H1 (cell line): ENCODE results near the gene YWHAG. TPM values are rescaled to one million over a fixed set of nuclear protein-coding genes. Genes with fewer than 3 reads are reported as not detected.

ENCODE experiments used
- CTCF ChIA-PET: fragments of 300-600 bp; sonication (Branson Sonifier 250); formaldehyde crosslinking; loops from one replicate; lab custom pipeline; 2021; ENCODE audit not compliant: partially characterized antibody; lab: Charles Lee
- POLR2A ChIA-PET: fragments of 300-600 bp; sonication (Branson Sonifier 250); formaldehyde crosslinking; loops from one replicate; lab custom pipeline; 2021; ENCODE audit warnings: inconsistent platforms; ENCODE audit not compliant: partially characterized antibody; lab: Charles Lee
- DNase-seq, 2 experiments: peaks; one replicate each; pipeline versions ENCODE4 v3.0.0 to v3.0.0-alpha.2; 2010 to 2022; ENCODE audit warnings: low spot score in 2 of 2, low read depth in 1 of 2, mixed read lengths in 1 of 2
- FAIRE-seq: peaks from 2 replicates; lab custom pipeline; 2011; peaks lifted over from hg19 to GRCh38; lab: Jason Lieb, UNC
- H2AFZ ChIP-seq: 2 replicates; pipeline ENCODE4 v1.8.1; 2012; ENCODE audit warnings: low read length, inconsistent platforms
- H2AK5ac ChIP-seq: 2 replicates; pipeline ENCODE4 v1.6.1; 2013; ENCODE audit warnings: low read depth, low read length
- H2BK120ac ChIP-seq: replicated peaks from 2 replicates; pipeline ENCODE3; 2013; ENCODE audit warnings: low read depth, low read length, inconsistent platforms
- H2BK12ac ChIP-seq: 2 replicates; pipeline ENCODE4 v1.6.1; 2013; ENCODE audit warnings: low read depth, low read length
- H2BK15ac ChIP-seq: 2 replicates; pipeline ENCODE4 v1.6.1; 2013; ENCODE audit warnings: low read length
- H2BK20ac ChIP-seq: 2 replicates; pipeline ENCODE4 v1.6.1; 2013; ENCODE audit warnings: low read length
- H2BK5ac ChIP-seq: 2 replicates; pipeline ENCODE4 v1.6.1; 2013; ENCODE audit warnings: low read depth, low read length
- H3K14ac ChIP-seq: 2 replicates; pipeline ENCODE4 v1.6.1; 2013; ENCODE audit warnings: inconsistent platforms; ENCODE audit not compliant: insufficient read length
- H3K18ac ChIP-seq: 2 replicates; pipeline ENCODE4 v1.6.1; 2013; ENCODE audit warnings: low read length; ENCODE audit errors: extremely low read depth
- H3K23ac ChIP-seq: 2 replicates; pipeline ENCODE4 v1.6.1; 2013; ENCODE audit warnings: inconsistent platforms; ENCODE audit not compliant: insufficient read length
- H3K23me2 ChIP-seq: 2 replicates; pipeline ENCODE4 v1.6.1; 2013; ENCODE audit warnings: low read depth, low read length
- H3K27ac ChIP-seq: 2 replicates; pipeline ENCODE4 v1.6.1; 2011; ENCODE audit warnings: low read depth, low read length, inconsistent platforms
- H3K27me3 ChIP-seq, 4 experiments: replicated peaks in 1 of 4; 1 replicate in 1 of 4; 2 replicates in 3 of 4; pipeline versions ENCODE4 v1.6.1 to v1.8.1; 2011 to 2013; ENCODE audit warnings: low read length in 3 of 4, mild to moderate bottlenecking in 3 of 4, inconsistent platforms in 2 of 4, mixed read lengths in 2 of 4, moderate library complexity in 1 of 4; ENCODE audit not compliant: control insufficient read depth in 3 of 4, insufficient read depth in 3 of 4; ENCODE audit errors: extremely low read depth in 1 of 4
- H3K36me3 ChIP-seq, 4 experiments: 2 replicates each; pipeline versions ENCODE4 v1.6.1 to v1.8.1; 2011 to 2013; ENCODE audit warnings: mild to moderate bottlenecking in 4 of 4, low read length in 3 of 4, moderate library complexity in 2 of 4, control low read depth in 1 of 4, inconsistent platforms in 1 of 4; ENCODE audit not compliant: insufficient read depth in 4 of 4, control insufficient read depth in 2 of 4
- H3K4ac ChIP-seq: replicated peaks from 2 replicates; pipeline ENCODE3; 2013; ENCODE audit warnings: low read length, low read depth, mixed read lengths, inconsistent platforms; ENCODE audit not compliant: insufficient read length
- H3K4me1 ChIP-seq, 4 experiments: replicated peaks in 1 of 4; 1 replicate in 1 of 4; 2 replicates in 3 of 4; pipeline versions ENCODE4 v1.6.1 to v1.8.1; 2011 to 2013; ENCODE audit warnings: low read length in 3 of 4, inconsistent platforms in 2 of 4, mixed read lengths in 1 of 4; ENCODE audit not compliant: insufficient read depth in 4 of 4, control insufficient read depth in 3 of 4
- H3K4me2 ChIP-seq, 2 experiments: 2 replicates each; pipeline versions ENCODE4 v1.6.1 to v1.8.1; 2011 to 2013; ENCODE audit warnings: low read depth in 2 of 2, low read length in 2 of 2, control low read depth in 1 of 2, inconsistent platforms in 1 of 2, mild to moderate bottlenecking in 1 of 2; ENCODE audit not compliant: insufficient read depth in 1 of 2
- H3K4me3 ChIP-seq, 4 experiments: fragments of 200-600, 300-600 bp in 1 of 4; sonication (generic), shearing (Covaris generic), sonication (Bioruptor Twin) in 1 of 4; 2 replicates each; pipeline versions ENCODE4 v1.5.1 to v1.8.1; 2011 to 2016; ENCODE audit warnings: low read length in 4 of 4, low read depth in 3 of 4, control low read depth in 2 of 4, inconsistent platforms in 2 of 4, mild to moderate bottlenecking in 2 of 4, mixed read lengths in 1 of 4, moderate library complexity in 1 of 4; ENCODE audit not compliant: insufficient read depth in 2 of 4; ENCODE audit errors: extremely low read depth in 1 of 4
- H3K56ac ChIP-seq: replicated peaks from 2 replicates; pipeline ENCODE3; 2013; ENCODE audit warnings: low read depth, mild to moderate bottlenecking, mixed read lengths, low read length, inconsistent platforms; ENCODE audit not compliant: insufficient read length
- H3K79me1 ChIP-seq: 2 replicates; pipeline ENCODE4 v1.6.1; 2013; ENCODE audit warnings: low read depth, low read length, control low read depth
- H3K79me2 ChIP-seq, 2 experiments: 2 replicates each; pipeline versions ENCODE4 v1.6.1 to v1.8.1; 2012 to 2013; ENCODE audit warnings: low read length in 2 of 2, mild to moderate bottlenecking in 2 of 2, inconsistent platforms in 1 of 2; ENCODE audit not compliant: insufficient read depth in 2 of 2, control insufficient read depth in 1 of 2
- H3K9ac ChIP-seq, 4 experiments: replicated peaks in 1 of 4; 1 replicate in 1 of 4; 2 replicates in 3 of 4; pipeline versions ENCODE4 v1.6.1 to v1.8.1; 2011 to 2013; ENCODE audit warnings: low read depth in 3 of 4, low read length in 3 of 4, control low read depth in 2 of 4, mild to moderate bottlenecking in 2 of 4, moderate library complexity in 2 of 4, inconsistent platforms in 1 of 4; ENCODE audit errors: extremely low read depth in 1 of 4
- H3K9me3 ChIP-seq, 2 experiments: 2 replicates each; pipeline versions ENCODE4 v1.6.1 to v1.8.1; 2012 to 2013; ENCODE audit warnings: mild to moderate bottlenecking in 2 of 2, moderate library complexity in 2 of 2, control low read depth in 1 of 2, inconsistent platforms in 1 of 2, low read depth in 1 of 2, low read length in 1 of 2, mixed read lengths in 1 of 2; ENCODE audit not compliant: insufficient read depth in 2 of 2
- H4K20me1 ChIP-seq, 2 experiments: replicated peaks in 1 of 2; 2 replicates each; pipeline versions ENCODE3 to v1.8.1; 2011 to 2013; ENCODE audit warnings: inconsistent platforms in 2 of 2, low read length in 2 of 2, mild to moderate bottlenecking in 1 of 2; ENCODE audit not compliant: insufficient read depth in 2 of 2, control insufficient read depth in 1 of 2
- H4K5ac ChIP-seq: 2 replicates; pipeline ENCODE4 v1.6.1; 2013; ENCODE audit warnings: low read length, low read depth, mixed read lengths, inconsistent platforms; ENCODE audit not compliant: insufficient read length
- H4K8ac ChIP-seq: 2 replicates; pipeline ENCODE4 v1.8.0; 2013; ENCODE audit warnings: mild to moderate bottlenecking, moderate library complexity, low read length, inconsistent platforms; ENCODE audit not compliant: insufficient read depth; ENCODE audit errors: extremely low read depth
- H4K91ac ChIP-seq: replicated peaks from 2 replicates; pipeline ENCODE3; 2013; ENCODE audit warnings: low read length, mixed read lengths, inconsistent platforms; ENCODE audit not compliant: insufficient read length
- ASH2L ChIP-seq: fragments of 200-600, 300-600 bp; sonication (generic); IDR thresholded peaks from one replicate; pipeline ENCODE4 v1.7.1; 2017; ENCODE audit warnings: low read length
- BRCA1 ChIP-seq: IDR thresholded peaks from 2 replicates; pipeline ENCODE4 v1.6.1; 2012; ENCODE audit warnings: low read depth, low read length, improper control_type of control experiment
- CBX5 ChIP-seq: fragments of 300-800, 300-1000 bp; sonication (generic); IDR thresholded peaks from 2 replicates; pipeline ENCODE4 v1.7.1; 2016; ENCODE audit warnings: antibody characterized with exemption, low read length, low read depth
- CHD1 ChIP-seq: IDR thresholded peaks from 2 replicates; pipeline ENCODE4 v1.6.1; 2012; ENCODE audit warnings: low read depth, low read length, improper control_type of control experiment
- EGR1 ChIP-seq: IDR thresholded peaks from 2 replicates; pipeline ENCODE4 v1.6.1; 2011; ENCODE audit warnings: low read depth, low read length, borderline replicate concordance
- EP300 ChIP-seq, 2 experiments: IDR thresholded peaks; 1 replicate in 1 of 2; 2 replicates in 1 of 2; pipeline ENCODE4 v1.6.1; 2011 to 2012; ENCODE audit warnings: low read depth in 2 of 2, low read length in 2 of 2, mild to moderate bottlenecking in 2 of 2, borderline replicate concordance in 1 of 2, inconsistent platforms in 1 of 2, moderate library complexity in 1 of 2
- FOSL1 ChIP-seq: IDR thresholded peaks from 2 replicates; pipeline ENCODE4 v1.6.1; 2011; ENCODE audit warnings: mild to moderate bottlenecking, low read depth, low read length, moderate library complexity; ENCODE audit not compliant: insufficient read depth
- GTF2F1 ChIP-seq: IDR thresholded peaks from 2 replicates; pipeline ENCODE4 v1.6.1; 2012; ENCODE audit warnings: low read depth, low read length, improper control_type of control experiment, borderline replicate concordance
- PHF8 ChIP-seq: fragments of 200-600 bp; sonication (generic); conservative IDR thresholded peaks from 2 replicates; pipeline ENCODE4 v1.7.1; 2012; ENCODE audit warnings: low read depth, mild to moderate bottlenecking, inconsistent platforms, low read length, moderate library complexity
- POLR2A ChIP-seq, 2 experiments: IDR thresholded peaks; 1 replicate in 1 of 2; 2 replicates in 1 of 2; pipeline ENCODE4 v1.6.1; 2011; ENCODE audit warnings: low read depth in 2 of 2, low read length in 2 of 2, mild to moderate bottlenecking in 2 of 2; ENCODE audit errors: control extremely low read depth in 1 of 2
- RNF2 ChIP-seq: fragments of 200-900, 300-1000 bp; sonication (generic); IDR thresholded peaks from 2 replicates; pipeline ENCODE4 v1.7.1; 2016; ENCODE audit warnings: borderline replicate concordance, low read depth, mild to moderate bottlenecking, antibody characterized with exemption, low read length; ENCODE audit not compliant: poor library complexity, severe bottlenecking; ENCODE audit errors: missing control alignments
- SIX5 ChIP-seq: IDR thresholded peaks from 2 replicates; pipeline ENCODE4 v1.6.1; 2011; ENCODE audit warnings: mild to moderate bottlenecking, low read depth, low read length
- WGBS, 2 experiments: shearing (Covaris generic) in 1 of 2; methylation state at CpG; one replicate each; pipeline versions ENCODE4 v1.1.6 to v1.1.7; 2013 to 2015; ENCODE audit warnings: low lambda C conversion rate in 2 of 2, mixed read lengths in 2 of 2, inconsistent platforms in 1 of 2, low coverage in 1 of 2, missing lambda C conversion rate in 1 of 2; ENCODE audit not compliant: insufficient replicate concordance in 2 of 2, insufficient coverage in 1 of 2, insufficient read length in 1 of 2; ENCODE audit errors: extremely low coverage in 1 of 2, missing lambda C conversion rate in 1 of 2; 5-methylcytosine and 5-hydroxymethylcytosine counted together
- polyA plus RNA-seq, 7 experiments: library from polyadenylated mRNA; depleted of rRNA in 3 of 7; stranded (reverse) in 5 of 7; unstranded in 2 of 7; fragments of >200 nt in 5 of 7; fragments of 200-250 nt in 2 of 7; gene quantifications; 1 replicate in 5 of 7; 2 replicates in 1 of 7; 4 replicates in 1 of 7; pipeline versions ENCODE4 v1.2.1 to v1.2.3, GENCODE V29; 2011 to 2013; ENCODE audit warnings: missing spikeins in 2 of 7, mixed read lengths in 2 of 7
- total RNA-seq: library from RNA; stranded (reverse); fragmentation: NEBNext Ultra II Directional; extraction: Animal tissue kit (Norgen Biotek cat#: 25700); gene quantifications from 2 replicates; pipeline ENCODE4 v1.2.1, GENCODE V29; 2021

YWHAG gene
- total and polyA plus RNA-seq, 2 of the 8 experiments (the other 6 are each of a cell fraction or from before 2014, with no cell fraction given), result 57.2 to 241 TPM

DNA sequence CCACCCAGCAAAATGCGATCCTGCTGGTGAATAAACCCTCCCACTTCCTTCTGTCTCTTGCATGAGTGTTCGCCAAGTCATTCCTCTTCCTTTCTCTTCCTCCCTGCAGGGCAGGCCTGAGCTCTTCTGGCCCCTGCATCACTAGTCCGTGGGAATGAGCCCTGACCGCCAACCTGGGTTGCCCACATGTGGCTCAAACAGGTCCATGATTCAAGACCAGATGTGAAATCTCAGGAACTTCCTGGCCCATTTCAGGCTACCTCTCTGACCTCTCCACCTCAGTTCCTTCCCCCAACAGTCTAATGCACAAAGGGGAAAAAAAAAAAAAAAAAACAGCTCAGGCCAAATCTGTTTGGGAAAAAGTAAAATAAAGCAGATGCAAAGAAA is 5.4 kb upstream of the YWHAG start:
- H2BK20ac ChIP-seq, result 0 out of 2 replicates have a peak overlapping the region, but pooled peaks have one; percentile 15
- no peak overlapping the region for H3K4ac ChIP-seq
- H3K23me2 ChIP-seq, result no peaks in the 10 kb centered on the region; the same call in 1 of the 2 replicates
- no peak overlapping the region for H4K8ac ChIP-seq
- H3K4me2 ChIP-seq, result peak overlapping the region; percentile 44 to 47
- no peak overlapping the region; a peak in 2 of 7 replicates for H3K9ac ChIP-seq
- CTCF ChIA-PET, result interaction anchor here (0.7 to 1.2 kb wide), 5 partner anchors 25 to 65 kb away, joined by 3 to 5 read pairs (median 3); no protein-coding TSS in a partner anchor
- H3K79me2 ChIP-seq, result no peaks in the 10 kb centered on the region
- no peak for DNase-seq
- H3K23ac ChIP-seq, result no peak overlapping the region
- H3K27ac ChIP-seq, result no peak overlapping the region
- peak overlapping the region; percentile 53 for H4K91ac ChIP-seq
- no peaks in the 10 kb centered on the region for H3K79me1 ChIP-seq
- H3K36me3 ChIP-seq, result no peaks in the 10 kb centered on the region
- H3K56ac ChIP-seq, result no peak overlapping the region
- TF ChIP-seq BRCA1 (no peak), POLR2A (IDR thresholded peaks at IDR 0.05; ENCODE audit: control extremely low read depth in 1 of 2, low read depth in 2 of 2, low read length in 2 of 2) (no peak), GTF2F1 (no peak), FOSL1 (no peak), CBX5 (no peak), CHD1 (no peak), SIX5 (no peak), EGR1 (no peak), PHF8 (no peak), EP300 (IDR thresholded peaks at IDR 0.05; ENCODE audit: borderline replicate concordance in 1 of 2, low read depth in 2 of 2, low read length in 2 of 2) (no peak), ASH2L (no peak), RNF2 (no peak)
- TF ChIP-seq, all 59 proteins: peak for 0
- Histone ChIP-seq H2BK15ac (peak overlapping the region; percentile 4; the same call in 1 of the 2 replicates), H4K5ac (no peak overlapping the region), H2BK12ac (peak overlapping the region; percentile 60; the same call in 1 of the 2 replicates), H2AK5ac (no peak overlapping the region), H2BK120ac (no peak overlapping the region), H2AFZ (peak overlapping the region; percentile 100; the same call in 1 of the 2 replicates), H3K18ac (peak overlapping the region; percentile 96), H3K4me3 (no peak overlapping the region), H3K14ac (no peak overlapping the region), H3K9me3 (no peaks in the 10 kb centered on the region), H2BK5ac (peak overlapping the region; percentile 90; the same call in 1 of the 2 replicates), H3K4me1 (peaks cover 9 to 13% (median 9%) of the 10 kb centered on the region in 4 experiments), H4K20me1 (no peaks in the 10 kb centered on the region), H3K27me3 (no peaks in the 10 kb centered on the region)
- FAIRE-seq, result no peak
- POLR2A ChIA-PET, result interaction anchor here (0.6 to 1.3 kb wide), 7 partner anchors 11 to 45 kb away, joined by 3 to 7 read pairs (median 3); no protein-coding TSS in a partner anchor
- WGBS, 2 experiments, result 67% methylated on average over 4 of the region's 4 CpGs; no CpG with 5 or more reads in 1 of the 2 experiments
